ENCODE results near the gene ZYX. TPM values are rescaled to one million over a fixed set of nuclear protein-coding genes. Genes with fewer than 3 reads are reported as not detected.

The ZYX gene
- total RNA-seq, 2 donors from 2014 or later: 55.8 to 256 TPM

DNA sequence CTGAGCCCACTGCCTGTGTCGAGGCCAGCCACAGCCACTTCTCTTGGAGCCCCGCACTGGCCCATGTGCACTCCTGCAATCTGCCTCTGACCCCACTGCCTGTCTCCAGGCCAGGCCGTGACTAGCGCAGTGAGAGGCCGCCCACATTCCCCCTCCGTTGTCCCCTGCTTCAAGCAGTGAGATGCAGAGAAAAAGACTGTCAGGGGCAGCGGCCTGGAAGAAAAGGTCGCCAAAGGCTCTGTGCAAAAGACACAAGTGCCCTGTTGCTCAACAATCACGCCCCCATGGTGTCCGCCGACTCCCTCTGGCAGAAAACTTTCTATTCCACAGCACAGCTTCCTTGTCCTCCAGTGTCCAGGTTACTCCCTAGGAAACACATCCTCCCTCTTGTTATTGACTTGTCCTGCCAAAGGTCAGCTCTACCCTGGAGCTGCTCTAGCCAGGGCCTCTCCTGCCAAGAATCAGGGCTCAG lies 28.6 kb upstream of the ZYX start:
- TF ChIP-seq POLR2AphosphoS5 (IDR thresholded peaks at IDR 0.05) (no peak), POLR2A (IDR thresholded peaks at IDR 0.05) (no peak)
- TF ChIP-seq, protein P1, sequence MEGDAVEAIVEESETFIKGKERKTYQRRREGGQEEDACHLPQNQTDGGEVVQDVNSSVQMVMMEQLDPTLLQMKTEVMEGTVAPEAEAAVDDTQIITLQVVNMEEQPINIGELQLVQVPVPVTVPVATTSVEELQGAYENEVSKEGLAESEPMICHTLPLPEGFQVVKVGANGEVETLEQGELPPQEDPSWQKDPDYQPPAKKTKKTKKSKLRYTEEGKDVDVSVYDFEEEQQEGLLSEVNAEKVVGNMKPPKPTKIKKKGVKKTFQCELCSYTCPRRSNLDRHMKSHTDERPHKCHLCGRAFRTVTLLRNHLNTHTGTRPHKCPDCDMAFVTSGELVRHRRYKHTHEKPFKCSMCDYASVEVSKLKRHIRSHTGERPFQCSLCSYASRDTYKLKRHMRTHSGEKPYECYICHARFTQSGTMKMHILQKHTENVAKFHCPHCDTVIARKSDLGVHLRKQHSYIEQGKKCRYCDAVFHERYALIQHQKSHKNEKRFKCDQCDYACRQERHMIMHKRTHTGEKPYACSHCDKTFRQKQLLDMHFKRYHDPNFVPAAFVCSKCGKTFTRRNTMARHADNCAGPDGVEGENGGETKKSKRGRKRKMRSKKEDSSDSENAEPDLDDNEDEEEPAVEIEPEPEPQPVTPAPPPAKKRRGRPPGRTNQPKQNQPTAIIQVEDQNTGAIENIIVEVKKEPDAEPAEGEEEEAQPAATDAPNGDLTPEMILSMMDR (IDR thresholded peaks at IDR 0.05): no peak
- Histone ChIP-seq H3K4me1 (replicated peaks) (no peaks in the 10 kb centered on the region), H3K9me3 (no peaks in the 10 kb centered on the region), H3K36me3 (no peaks in the 10 kb centered on the region), H3K27me3 (replicated peaks; ENCODE audit: insufficient read depth) (no peaks in the 10 kb centered on the region), H3K4me3 (no peak overlapping the region), H3K27ac (no peak overlapping the region)
- intact Hi-C loops (cut with DNase I): no loop called here
- WGBS: 89% methylated on average over 11 of the region's 11 CpGs
- DNase-seq (ENCODE audit: low spot score): no peak

DNA sequence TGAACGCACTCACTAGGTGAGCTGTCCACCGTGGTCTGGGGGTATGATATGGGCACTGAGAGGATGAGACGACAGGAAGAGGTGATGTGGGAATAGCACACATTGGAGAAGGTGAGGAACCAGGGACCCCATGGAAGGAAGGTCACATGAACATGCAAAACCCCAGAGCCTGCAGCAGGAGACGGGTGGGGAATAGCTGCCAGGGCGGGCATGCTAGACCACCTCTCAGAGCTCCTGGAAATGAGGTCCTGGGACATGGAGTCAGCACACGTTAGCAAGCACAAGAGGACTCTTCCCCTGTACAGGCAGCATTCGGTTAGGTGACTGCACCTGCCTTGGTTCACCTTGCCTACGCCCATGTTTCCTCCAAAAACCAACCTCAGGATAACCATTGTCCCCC lies 26.8 kb upstream of the ZYX start:
- Histone ChIP-seq H3K36me3 (no peaks in the 10 kb centered on the region), H3K9me3 (no peaks in the 10 kb centered on the region), H3K4me3 (no peak overlapping the region), H3K27me3 (replicated peaks; ENCODE audit: insufficient read depth) (no peaks in the 10 kb centered on the region), H3K27ac (no peak overlapping the region), H3K4me1 (replicated peaks) (no peaks in the 10 kb centered on the region)
- TF ChIP-seq POLR2AphosphoS5 (IDR thresholded peaks at IDR 0.05): no peak
- TF ChIP-seq, protein P1 (IDR thresholded peaks at IDR 0.05): no peak
- TF ChIP-seq POLR2A (IDR thresholded peaks at IDR 0.05): no peak
- DNase-seq (ENCODE audit: low spot score): no peak
- WGBS: 96% methylated on average over 8 of the region's 8 CpGs
- intact Hi-C loops (cut with DNase I): no loop called here

DNA sequence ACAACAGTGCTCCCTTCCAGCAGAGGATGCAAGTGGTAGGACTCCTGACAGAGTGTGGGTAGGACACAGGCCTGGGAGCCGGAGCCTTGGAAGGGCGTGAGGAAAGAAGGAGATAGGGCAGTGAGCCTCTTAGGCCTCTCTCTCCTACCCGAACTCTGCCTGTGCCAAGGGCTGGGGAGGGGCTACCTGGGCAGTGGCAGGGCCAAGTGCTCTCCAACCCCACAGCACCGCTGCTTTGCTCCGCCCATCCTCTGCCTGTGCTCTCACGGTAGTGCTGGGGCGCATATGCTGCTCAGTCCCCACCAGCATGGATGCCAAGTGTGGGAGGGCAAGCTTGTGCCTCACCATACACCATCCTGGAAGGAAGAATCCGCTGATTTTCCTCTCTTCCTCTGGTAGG lies 26.2 kb upstream of the ZYX start:
- H3K27me3 ChIP-seq (replicated peaks; ENCODE audit: insufficient read depth): no peaks in the 10 kb centered on the region
- H3K36me3 ChIP-seq: no peaks in the 10 kb centered on the region
- intact Hi-C loops (cut with DNase I): no loop called here
- no peak for TF ChIP-seq POLR2A (IDR thresholded peaks at IDR 0.05)
- TF ChIP-seq POLR2AphosphoS5 (IDR thresholded peaks at IDR 0.05): no peak
- TF ChIP-seq, protein P1 (IDR thresholded peaks at IDR 0.05): no peak
- DNase-seq (ENCODE audit: low spot score): no peak
- no peak overlapping the region for H3K4me3 ChIP-seq
- no peaks in the 10 kb centered on the region for H3K4me1 ChIP-seq (replicated peaks)
- H3K9me3 ChIP-seq: no peaks in the 10 kb centered on the region
- WGBS: 84% methylated on average over 8 of the region's 8 CpGs
- no peak overlapping the region for H3K27ac ChIP-seq

DNA sequence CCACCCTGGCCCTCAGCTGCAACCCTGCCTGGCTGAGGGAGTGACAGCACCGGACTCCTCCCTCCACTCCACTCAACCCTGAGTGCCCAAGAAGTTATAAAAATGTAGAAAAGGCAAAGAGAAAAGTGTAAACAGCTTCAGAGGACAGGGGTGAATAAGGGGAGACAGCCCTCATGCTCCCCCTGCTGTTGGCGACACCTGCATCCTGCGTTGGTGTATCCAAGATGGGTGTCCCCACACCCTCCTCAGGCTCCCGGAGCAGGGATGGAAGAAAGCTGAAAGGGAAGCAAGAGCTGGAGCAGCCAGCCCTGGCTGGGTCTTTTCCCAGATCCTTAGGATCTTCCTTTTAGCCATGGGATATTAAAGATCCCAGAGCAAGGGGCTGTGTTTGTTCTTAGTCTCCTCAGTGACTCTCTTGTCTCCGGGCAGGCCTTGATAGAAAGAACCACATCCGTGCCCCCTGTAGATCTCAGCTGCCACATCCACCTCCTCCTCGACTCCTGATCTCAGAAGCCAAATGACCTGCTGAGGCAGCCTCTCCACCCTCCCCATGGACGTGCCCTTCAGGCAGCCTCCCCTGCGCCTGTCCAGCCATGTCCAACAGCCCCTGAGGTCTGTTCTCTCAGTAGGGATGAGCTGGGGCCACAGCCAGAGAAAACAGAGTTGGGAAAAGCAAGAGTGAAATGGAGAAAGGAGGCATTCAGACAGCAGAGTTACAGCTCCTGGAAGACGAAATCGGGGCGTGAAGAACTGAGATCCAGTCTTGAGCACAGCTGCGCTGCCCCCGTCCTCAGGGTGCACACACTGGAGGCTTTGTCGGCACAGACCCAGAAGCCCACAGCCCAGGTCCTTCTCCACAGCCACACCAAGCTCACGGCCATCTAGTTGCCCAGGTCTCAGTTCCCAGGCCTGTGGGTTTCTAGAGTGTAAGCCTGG lies 25.4 kb upstream of the ZYX start:
- intact Hi-C loops (cut with DNase I): no loop called here
- 87% methylated on average over 16 of the region's 16 CpGs for WGBS
- no peak for TF ChIP-seq POLR2A (IDR thresholded peaks at IDR 0.05)
- TF ChIP-seq, protein P1 (IDR thresholded peaks at IDR 0.05): no peak
- no peak for TF ChIP-seq POLR2AphosphoS5 (IDR thresholded peaks at IDR 0.05)
- DNase-seq (ENCODE audit: low spot score): no peak
- H3K27ac ChIP-seq: no peak overlapping the region
- no peaks in the 10 kb centered on the region for H3K27me3 ChIP-seq (replicated peaks; ENCODE audit: insufficient read depth)
- H3K4me1 ChIP-seq (replicated peaks): no peaks in the 10 kb centered on the region
- H3K4me3 ChIP-seq: no peak overlapping the region
- no peaks in the 10 kb centered on the region for H3K9me3 ChIP-seq
- H3K36me3 ChIP-seq: no peaks in the 10 kb centered on the region
